ENCODE measurements around the gene MACO1.

The MACO1 gene

DNA sequence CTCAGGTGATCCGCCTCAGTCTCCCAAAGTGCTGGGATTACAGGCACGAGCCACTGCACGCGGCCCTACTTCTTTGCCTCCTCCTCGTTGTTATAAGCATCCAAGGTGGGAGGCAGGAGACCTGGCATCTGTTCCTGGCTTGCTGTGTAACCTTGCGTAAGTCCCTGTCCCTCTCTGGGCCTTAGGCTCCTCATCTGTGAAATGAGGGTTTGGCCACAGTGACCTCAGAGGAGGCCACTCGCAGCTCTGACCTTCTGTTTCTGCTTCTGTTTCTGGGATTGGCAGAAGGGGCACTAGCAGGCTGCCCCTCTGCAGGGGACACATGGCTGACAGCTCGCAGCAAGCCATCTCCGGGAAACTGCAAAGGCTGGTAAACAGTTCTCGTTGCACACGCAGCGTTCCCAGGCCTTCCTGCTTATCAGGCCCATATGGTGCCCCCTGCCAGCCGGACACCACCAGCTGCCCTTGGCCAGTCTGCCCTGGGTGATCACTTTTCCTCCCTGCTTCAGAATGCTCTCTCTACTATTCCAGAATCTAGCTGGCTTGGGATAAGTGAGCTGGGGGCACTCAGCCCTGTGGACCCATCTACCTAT, 110.1 kb downstream of the MACO1 start:
- TF ChIP-seq, protein P1, sequence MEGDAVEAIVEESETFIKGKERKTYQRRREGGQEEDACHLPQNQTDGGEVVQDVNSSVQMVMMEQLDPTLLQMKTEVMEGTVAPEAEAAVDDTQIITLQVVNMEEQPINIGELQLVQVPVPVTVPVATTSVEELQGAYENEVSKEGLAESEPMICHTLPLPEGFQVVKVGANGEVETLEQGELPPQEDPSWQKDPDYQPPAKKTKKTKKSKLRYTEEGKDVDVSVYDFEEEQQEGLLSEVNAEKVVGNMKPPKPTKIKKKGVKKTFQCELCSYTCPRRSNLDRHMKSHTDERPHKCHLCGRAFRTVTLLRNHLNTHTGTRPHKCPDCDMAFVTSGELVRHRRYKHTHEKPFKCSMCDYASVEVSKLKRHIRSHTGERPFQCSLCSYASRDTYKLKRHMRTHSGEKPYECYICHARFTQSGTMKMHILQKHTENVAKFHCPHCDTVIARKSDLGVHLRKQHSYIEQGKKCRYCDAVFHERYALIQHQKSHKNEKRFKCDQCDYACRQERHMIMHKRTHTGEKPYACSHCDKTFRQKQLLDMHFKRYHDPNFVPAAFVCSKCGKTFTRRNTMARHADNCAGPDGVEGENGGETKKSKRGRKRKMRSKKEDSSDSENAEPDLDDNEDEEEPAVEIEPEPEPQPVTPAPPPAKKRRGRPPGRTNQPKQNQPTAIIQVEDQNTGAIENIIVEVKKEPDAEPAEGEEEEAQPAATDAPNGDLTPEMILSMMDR (IDR thresholded peaks at IDR 0.05; ENCODE audit: low read depth, low read length), result no peak
- Histone ChIP-seq H3K36me3 (no peaks in the 10 kb centered on the region), H3K9me3 (no peaks in the 10 kb centered on the region), H3K27me3 (no peaks in the 10 kb centered on the region), H3K4me1 (no peaks in the 10 kb centered on the region), H3K4me3 (ENCODE audit: low read depth, low read length) (no peak overlapping the region)
- DNase-seq, result no peak

DNA sequence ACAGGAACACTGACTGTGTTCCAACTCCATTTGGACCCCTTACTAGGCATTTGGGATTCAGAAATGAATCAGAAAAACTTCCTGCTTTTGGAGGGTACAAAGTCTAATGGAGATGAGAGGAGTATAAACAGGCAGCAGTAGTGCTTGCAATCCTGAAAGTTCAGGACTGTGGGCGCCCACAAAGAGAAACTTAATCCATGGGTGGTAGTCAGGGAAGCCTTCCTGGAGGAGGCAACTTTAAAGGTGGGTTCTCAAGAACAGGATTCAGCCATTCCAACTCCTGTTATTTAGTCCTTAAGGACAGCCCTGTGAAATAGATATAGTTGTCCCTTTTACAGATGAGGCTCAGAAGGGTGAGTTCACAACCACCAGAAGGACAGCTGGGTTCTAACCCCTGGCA, 110.7 kb downstream of the MACO1 start:
- Histone ChIP-seq H3K36me3 (no peaks in the 10 kb centered on the region), H3K27me3 (no peaks in the 10 kb centered on the region), H3K9me3 (no peaks in the 10 kb centered on the region), H3K4me1 (no peaks in the 10 kb centered on the region), H3K4me3 (ENCODE audit: low read depth, low read length) (no peak overlapping the region)
- DNase-seq, result no peak
- TF ChIP-seq, protein P1 (IDR thresholded peaks at IDR 0.05; ENCODE audit: low read depth, low read length), result no peak

DNA sequence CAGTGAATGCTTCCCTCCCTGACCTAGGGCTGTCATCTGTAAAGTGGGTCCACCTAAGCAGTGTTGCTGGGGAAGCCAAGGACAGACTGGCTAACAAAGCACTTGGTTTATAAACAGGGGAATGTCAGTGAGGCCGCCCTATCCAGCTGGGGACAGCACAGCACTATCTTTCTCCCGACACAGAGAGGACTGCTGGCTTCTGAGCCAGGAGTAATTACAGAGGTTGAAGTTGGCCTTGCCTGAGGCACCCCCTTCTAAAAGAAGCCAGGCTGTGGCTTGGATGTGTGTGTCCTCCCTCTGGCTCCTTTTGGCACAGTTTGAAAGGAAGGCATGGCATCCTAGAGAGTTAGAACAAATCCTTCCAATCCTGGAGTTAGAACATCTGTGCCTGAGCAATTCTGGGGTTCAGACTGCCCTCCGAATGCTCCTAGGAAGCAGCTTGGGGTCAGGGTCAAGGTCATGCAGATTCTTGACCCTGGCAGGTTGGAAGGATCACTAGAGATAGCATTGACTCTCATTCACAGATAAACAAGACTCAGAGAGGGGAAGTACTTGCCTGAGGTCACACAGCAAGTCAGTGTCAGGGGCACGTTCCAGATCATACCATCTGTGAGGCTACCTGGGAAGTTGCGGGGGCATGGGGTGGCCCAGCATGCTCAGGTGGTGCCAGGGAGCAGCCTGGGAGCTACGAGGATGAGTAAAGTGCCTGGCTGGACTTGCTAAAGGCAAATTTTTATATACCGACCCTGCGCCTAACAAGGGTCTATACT, 111.4 kb downstream of the MACO1 start:
- Histone ChIP-seq H3K4me3 (ENCODE audit: low read depth, low read length) (no peak overlapping the region), H3K9me3 (no peaks in the 10 kb centered on the region)

DNA sequence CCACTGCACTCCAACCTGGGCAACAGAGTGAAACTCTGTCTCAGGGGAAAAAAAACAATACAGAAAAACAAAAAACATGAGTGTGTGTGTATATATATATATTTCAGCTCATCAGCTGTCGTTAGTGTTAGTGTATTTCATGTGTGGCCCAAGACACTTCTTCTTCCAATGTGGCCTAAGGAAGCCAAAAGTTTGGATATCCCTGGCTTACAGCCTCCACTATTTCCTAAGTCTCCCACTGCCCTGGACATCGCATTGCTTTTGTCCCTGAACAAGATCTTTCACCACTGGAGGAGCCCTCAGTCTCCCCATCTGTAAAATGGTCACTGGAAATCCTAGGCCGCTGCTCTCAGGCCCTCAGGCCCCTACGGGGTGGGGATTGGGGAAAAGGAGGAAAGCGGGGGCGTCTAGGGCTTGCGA, 112.3 kb downstream of the MACO1 start:
- DNase-seq, result no peak
- Histone ChIP-seq H3K4me1 (no peaks in the 10 kb centered on the region), H3K27me3 (no peaks in the 10 kb centered on the region), H3K9me3 (no peaks in the 10 kb centered on the region), H3K4me3 (ENCODE audit: low read depth, low read length) (no peak overlapping the region), H3K36me3 (no peaks in the 10 kb centered on the region)
- TF ChIP-seq, protein P1 (IDR thresholded peaks at IDR 0.05; ENCODE audit: low read depth, low read length), result no peak

More for the DNA sequence above, 111.4 kb downstream of the MACO1 start:
- Histone ChIP-seq H3K27me3 (no peaks in the 10 kb centered on the region), H3K36me3 (no peaks in the 10 kb centered on the region), H3K4me1 (no peaks in the 10 kb centered on the region)
- TF ChIP-seq, protein P1 (IDR thresholded peaks at IDR 0.05; ENCODE audit: low read depth, low read length), result no peak
- no peak for DNase-seq

DNA sequence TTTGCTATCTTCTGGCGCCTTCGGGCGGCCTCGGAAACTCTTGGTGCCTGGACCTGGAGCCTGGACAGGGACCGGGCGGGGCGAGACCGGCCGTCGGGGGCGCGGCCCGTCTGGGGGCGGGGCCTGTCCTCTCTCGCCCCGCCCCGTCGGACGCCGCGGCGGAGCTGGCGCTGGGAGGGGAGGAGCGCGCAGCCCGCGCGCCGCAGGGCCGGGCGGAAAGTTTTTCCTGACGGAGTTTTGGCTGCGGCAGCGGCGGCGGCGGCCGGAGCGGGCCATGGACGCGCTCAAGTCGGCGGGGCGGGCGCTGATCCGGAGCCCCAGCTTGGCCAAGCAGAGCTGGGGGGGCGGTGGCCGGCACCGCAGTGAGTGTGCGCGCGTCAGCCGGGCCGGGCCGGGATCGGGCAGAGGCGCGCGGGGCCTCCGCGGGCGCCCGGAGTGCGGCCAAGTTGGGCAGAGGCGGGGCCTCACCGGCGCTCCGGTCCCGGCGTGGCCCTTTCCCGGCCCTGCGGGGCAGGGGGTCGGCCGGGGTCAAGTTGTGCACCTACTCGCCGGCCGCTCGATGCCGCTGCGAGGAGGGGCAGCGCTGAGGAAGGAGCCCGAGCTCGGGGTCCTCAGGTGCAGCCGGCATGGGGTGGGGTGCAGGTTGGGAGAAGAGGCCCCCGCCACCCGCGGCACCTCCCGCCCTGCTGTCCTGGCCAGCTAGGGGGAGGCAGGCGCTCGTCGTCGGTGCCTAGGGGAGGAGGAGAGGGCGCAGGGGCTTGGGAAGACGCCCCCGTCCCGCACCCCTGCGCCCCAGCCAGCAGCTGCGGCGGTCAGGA, 112.9 kb downstream of the MACO1 start, which contains the start of gene LDLRAP1:
TSS of gene LDLRAP1 (plus strand) at position 182 of the 818 bp plus-strand sequence. CDS start at position 275, 93 bp downstream.
- TF ChIP-seq, protein P1 (IDR thresholded peaks at IDR 0.05; ENCODE audit: low read depth, low read length), result no peak
- H3K9me3 ChIP-seq, result no peaks in the 10 kb centered on the region
- no peaks in the 10 kb centered on the region for H3K4me1 ChIP-seq
- H3K4me3 ChIP-seq (ENCODE audit: low read depth, low read length), result peak within 1 kb of the TSS; percentile 51
- no peaks in the 10 kb centered on the region for H3K27me3 ChIP-seq
- H3K36me3 ChIP-seq, result no peaks in the 10 kb centered on the region
- peak; percentile 66 for DNase-seq

Data from BE2C (cell line).